ENCODE data around the gene PECR. TPM values are rescaled to one million over a fixed set of nuclear protein-coding genes. Genes with fewer than 3 reads are reported as not detected.

PECR gene
- total RNA-seq, 1 donor from 2014 or later: 6.6 TPM

- peaks cover 44% of the 10 kb centered on the region for H3K4me1 Mint-ChIP-seq (ENCODE audit: unreplicated experiment)
- peak; percentile 64 for TF ChIP-seq CTCF (IDR thresholded peaks at IDR 0.05)
- no peaks in the 10 kb centered on the region for H3K9me3 Mint-ChIP-seq (ENCODE audit: unreplicated experiment)
- peak overlapping the region; percentile 100 for H3K4me3 Mint-ChIP-seq (ENCODE audit: unreplicated experiment)
- no peaks in the 10 kb centered on the region for H3K27me3 Mint-ChIP-seq (ENCODE audit: unreplicated experiment)
- peak overlapping the region; percentile 100 for H3K27ac Mint-ChIP-seq (ENCODE audit: unreplicated experiment)
- peaks cover 26% of the 10 kb centered on the region for H3K36me3 Mint-ChIP-seq (ENCODE audit: unreplicated experiment)
- no peak for DNase-seq (ENCODE audit: extremely low spot score, unreplicated experiment)
Measured at GRCh38 chr2:216109962-216110614, 28.5 kb upstream of the PECR start.

GRCh38 chr2:216108967-216109921 is 27.6 kb upstream of the PECR start, which contains the start of gene XRCC5:
XRCC5 (plus strand) TSS chr2:216109348; CDS start chr2:216109437, 89 bp downstream.
- H3K9me3 Mint-ChIP-seq (ENCODE audit: unreplicated experiment): no peaks in the 10 kb centered on the region

GRCh38 chr2:216108310-216108966 is 26.8 kb upstream of the PECR start:
- DNase-seq (ENCODE audit: extremely low spot score, unreplicated experiment): no peak

More at GRCh38 chr2:216108967-216109921, 27.6 kb upstream of the PECR start, which contains the start of gene XRCC5:
- Mint-ChIP-seq H3K4me1 (ENCODE audit: unreplicated experiment) (peaks cover 38% of the 10 kb centered on the region), H3K27me3 (ENCODE audit: unreplicated experiment) (no peaks in the 10 kb centered on the region), H3K4me3 (ENCODE audit: unreplicated experiment) (peak within 1 kb of the TSS; percentile 100), H3K36me3 (ENCODE audit: unreplicated experiment) (peaks cover 25% of the 10 kb centered on the region), H3K27ac (ENCODE audit: unreplicated experiment) (peak within 1 kb of the TSS; percentile 100)
- TF ChIP-seq CTCF (IDR thresholded peaks at IDR 0.05): no peak
- DNase-seq (ENCODE audit: extremely low spot score, unreplicated experiment): peak; percentile 99

GRCh38 chr2:216107760-216108159 is 26.2 kb upstream of the PECR start:
- Mint-ChIP-seq H3K4me3 (ENCODE audit: unreplicated experiment) (peak overlapping the region; percentile 56), H3K36me3 (ENCODE audit: unreplicated experiment) (peaks cover 14% of the 10 kb centered on the region), H3K27ac (ENCODE audit: unreplicated experiment) (peak overlapping the region; percentile 100), H3K4me1 (ENCODE audit: unreplicated experiment) (peaks cover 37% of the 10 kb centered on the region), H3K9me3 (ENCODE audit: unreplicated experiment) (no peaks in the 10 kb centered on the region), H3K27me3 (ENCODE audit: unreplicated experiment) (no peaks in the 10 kb centered on the region)
- TF ChIP-seq CTCF (IDR thresholded peaks at IDR 0.05): no peak
- DNase-seq (ENCODE audit: extremely low spot score, unreplicated experiment): no peak

More at GRCh38 chr2:216108310-216108966, 26.8 kb upstream of the PECR start:
- TF ChIP-seq CTCF (IDR thresholded peaks at IDR 0.05): no peak
- H3K27me3 Mint-ChIP-seq (ENCODE audit: unreplicated experiment): no peaks in the 10 kb centered on the region
- no peaks in the 10 kb centered on the region for H3K9me3 Mint-ChIP-seq (ENCODE audit: unreplicated experiment)
- H3K36me3 Mint-ChIP-seq (ENCODE audit: unreplicated experiment): peaks cover 20% of the 10 kb centered on the region
- H3K4me1 Mint-ChIP-seq (ENCODE audit: unreplicated experiment): peaks cover 37% of the 10 kb centered on the region
- H3K4me3 Mint-ChIP-seq (ENCODE audit: unreplicated experiment): peak overlapping the region; percentile 100
- H3K27ac Mint-ChIP-seq (ENCODE audit: unreplicated experiment): peak overlapping the region; percentile 100

All from osteocyte (in vitro differentiated cells).